Measurements from ENCODE around the gene SLC22A9.
"Not testable (repeated sequence)": the region's sequence is repeated elsewhere in the genome, so short reads cannot be mapped to it uniquely, and the experiment has no call there.

SLC22A9 gene

GRCh38 chr11:63369165-63369970 lies at the start of gene SLC22A9:
Gene SLC22A9, plus strand, starts transcription at chr11:63369785. Its CDS starts 272 bp downstream, at chr11:63370057.
- no peak for DNase-seq (ENCODE audit: low spot score)

DNA sequence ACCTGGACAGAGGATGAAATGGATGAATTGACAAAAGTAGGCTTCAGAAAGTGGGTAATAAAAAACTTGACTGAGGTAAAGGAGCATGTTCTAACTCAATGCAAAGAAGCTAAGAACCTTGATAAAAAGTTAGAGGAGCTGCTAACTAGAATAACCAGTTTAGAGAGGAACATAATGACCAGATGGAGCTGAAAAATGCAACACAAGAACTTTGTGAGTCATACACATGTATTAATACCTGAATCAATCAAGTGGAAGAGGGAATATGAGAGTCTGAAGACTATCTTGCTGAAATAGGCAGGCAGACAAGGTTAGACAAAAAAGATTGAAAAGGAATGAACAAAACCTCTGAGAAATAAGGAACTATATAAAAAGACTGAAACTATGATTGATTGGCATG lies 47.9 kb upstream of the SLC22A9 start:
- no peak for DNase-seq (ENCODE audit: low spot score)

GRCh38 chr11:63335089-63335488 lies 34.5 kb upstream of the SLC22A9 start:
- DNase-seq (ENCODE audit: low spot score): not testable (repeated sequence)

GRCh38 chr11:63337070-63337469 lies 32.5 kb upstream of the SLC22A9 start:
- no peak for DNase-seq (ENCODE audit: low spot score)

- no peak for DNase-seq (ENCODE audit: low spot score)
Observed at GRCh38 chr11:63343130-63343529, 26.5 kb upstream of the SLC22A9 start.

GRCh38 chr11:63352144-63352543 lies 17.4 kb upstream of the SLC22A9 start:
- no peak for DNase-seq (ENCODE audit: low spot score)

DNA sequence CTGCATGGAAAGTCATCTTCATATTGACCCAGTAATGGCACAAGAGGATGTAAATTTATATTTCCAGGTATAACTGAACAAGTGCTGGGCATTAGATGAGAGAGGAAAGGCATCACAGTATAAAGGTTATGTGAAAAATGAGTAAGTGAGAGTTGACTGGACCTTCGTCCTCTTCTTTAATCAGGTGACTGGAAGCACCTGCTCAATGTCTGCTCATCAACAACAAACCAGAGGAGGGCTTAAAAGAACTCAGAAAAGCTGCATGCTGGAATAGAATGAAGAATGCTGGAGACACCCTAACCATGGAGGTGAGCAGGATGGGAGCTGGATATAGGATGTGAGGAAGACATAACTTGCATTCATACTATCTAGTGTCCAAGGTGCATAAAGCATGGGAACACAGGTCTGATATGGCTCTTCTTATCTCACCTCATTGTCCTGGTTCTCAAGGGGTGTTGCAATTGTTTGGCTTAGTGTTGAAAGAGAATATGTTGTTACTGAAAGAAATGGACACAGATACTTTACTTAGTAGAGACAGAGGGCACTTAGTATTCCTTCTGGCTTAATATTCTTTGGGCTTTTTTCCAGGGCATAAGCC lies 7.3 kb upstream of the SLC22A9 start:
- no peak for DNase-seq (ENCODE audit: low spot score)

DNA sequence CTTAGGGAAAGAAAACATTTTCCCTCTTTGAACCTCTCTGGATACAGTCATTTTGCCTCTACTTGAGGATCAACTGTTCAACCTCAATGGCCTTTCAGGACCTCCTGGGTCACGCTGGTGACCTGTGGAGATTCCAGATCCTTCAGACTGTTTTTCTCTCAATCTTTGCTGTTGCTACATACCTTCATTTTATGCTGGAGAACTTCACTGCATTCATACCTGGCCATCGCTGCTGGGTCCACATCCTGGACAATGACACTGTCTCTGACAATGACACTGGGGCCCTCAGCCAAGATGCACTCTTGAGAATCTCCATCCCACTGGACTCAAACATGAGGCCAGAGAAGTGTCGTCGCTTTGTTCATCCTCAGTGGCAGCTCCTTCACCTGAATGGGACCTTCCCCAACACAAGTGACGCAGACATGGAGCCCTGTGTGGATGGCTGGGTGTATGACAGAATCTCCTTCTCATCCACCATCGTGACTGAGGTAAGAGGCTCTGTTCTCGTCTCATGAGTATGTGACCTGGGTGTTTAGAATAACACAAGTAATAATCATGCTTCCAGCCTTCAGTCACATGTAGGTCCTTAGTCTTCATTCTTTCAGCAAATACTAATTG lies 495 bp downstream of the SLC22A9 start:
- DNase-seq (ENCODE audit: low spot score): no peak

DNA sequence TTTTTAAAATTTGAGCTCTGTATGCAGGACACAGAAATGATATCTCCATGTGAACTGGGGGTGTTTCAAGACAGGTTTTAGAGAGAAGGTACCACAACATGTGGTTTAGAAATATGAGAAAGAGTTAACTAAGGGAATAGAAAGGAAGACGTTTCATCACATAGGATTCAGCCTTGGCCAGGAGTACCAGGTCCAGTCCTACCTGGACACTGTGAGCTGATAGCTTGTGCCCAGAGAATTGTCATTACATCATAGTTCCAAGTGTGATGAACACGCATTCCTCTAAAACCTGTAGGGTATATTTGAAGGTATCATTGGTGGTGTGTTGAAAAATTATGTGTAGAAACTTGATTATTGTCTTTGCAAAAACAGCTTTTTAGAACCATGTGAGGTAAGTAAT lies 1.8 kb downstream of the SLC22A9 start:
- no peak for DNase-seq (ENCODE audit: low spot score)

- no peak for DNase-seq (ENCODE audit: low spot score)
Observed at GRCh38 chr11:63375434-63375833, 5.8 kb downstream of the SLC22A9 start.

GRCh38 chr11:63380130-63380529 lies 10.5 kb downstream of the SLC22A9 start:
- no peak for DNase-seq (ENCODE audit: low spot score)

DNA sequence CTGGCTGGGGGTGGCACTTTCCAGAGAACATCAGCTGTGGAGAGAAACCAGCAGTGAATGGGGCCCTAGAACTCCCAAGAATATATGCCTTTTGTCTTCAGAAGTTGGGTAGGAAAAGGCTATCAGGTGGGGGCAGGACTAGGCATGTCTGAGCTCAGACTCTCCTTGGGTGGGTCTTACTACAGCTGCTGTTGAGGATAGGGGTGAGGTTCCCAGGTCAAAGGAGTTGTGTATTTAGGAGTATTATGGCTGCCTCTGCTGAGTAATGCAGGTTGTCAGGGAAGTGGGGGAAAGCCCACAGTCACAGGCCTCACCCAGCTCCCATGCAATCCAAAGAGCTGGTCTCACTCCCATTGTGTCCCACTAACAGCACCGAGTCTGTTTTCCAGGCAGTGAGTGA lies 26.1 kb downstream of the SLC22A9 start:
- no peak for DNase-seq (ENCODE audit: low spot score)

- no peak for DNase-seq (ENCODE audit: low spot score)
Observed at GRCh38 chr11:63404161-63404935, 34.8 kb downstream of the SLC22A9 start.

DNA sequence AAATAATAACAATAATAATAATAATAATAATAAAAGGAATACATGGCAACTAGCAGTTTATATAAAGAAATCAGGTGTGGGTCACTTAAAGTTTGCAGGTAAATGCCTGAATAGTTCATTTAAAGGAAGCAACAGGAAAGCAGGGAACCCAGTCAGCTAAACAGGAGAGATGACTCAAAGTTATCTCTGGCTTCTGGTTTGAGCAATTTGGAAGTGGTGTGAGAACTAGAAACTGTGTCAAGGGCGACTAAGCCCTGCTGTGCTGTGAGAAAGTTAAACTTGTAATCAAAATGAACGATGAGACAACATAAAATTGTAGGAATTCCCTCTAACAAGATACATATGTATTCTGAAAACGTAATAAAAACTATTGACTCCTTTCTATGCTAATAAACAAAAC lies 35.5 kb downstream of the SLC22A9 start:
- no peak for DNase-seq (ENCODE audit: low spot score)

GRCh38 chr11:63406458-63406857 lies 36.9 kb downstream of the SLC22A9 start:
- DNase-seq (ENCODE audit: low spot score): no peak

GRCh38 chr11:63417174-63417852 lies 47.7 kb downstream of the SLC22A9 start:
- DNase-seq (ENCODE audit: low spot score): no peak

GRCh38 chr11:63427971-63428508 lies 58.5 kb downstream of the SLC22A9 start:
- no peak for DNase-seq (ENCODE audit: low spot score)

- DNase-seq (ENCODE audit: low spot score): not testable (repeated sequence)
Observed at GRCh38 chr11:63430731-63431130, 61.1 kb downstream of the SLC22A9 start.

- not testable (repeated sequence) for DNase-seq (ENCODE audit: low spot score)
Observed at GRCh38 chr11:63435351-63435750, 65.8 kb downstream of the SLC22A9 start.

- DNase-seq (ENCODE audit: low spot score): not testable (repeated sequence)
Observed at GRCh38 chr11:63435831-63436230, 66.2 kb downstream of the SLC22A9 start.

- no peak for DNase-seq (ENCODE audit: low spot score)
Observed at GRCh38 chr11:63443714-63444113, 74.1 kb downstream of the SLC22A9 start.

- no peak for DNase-seq (ENCODE audit: low spot score)
Observed at GRCh38 chr11:63444160-63444559, 74.6 kb downstream of the SLC22A9 start.
